Stimulated activated CD8-positive, alpha-beta memory T cell treated with anti-CD3 and anti-CD28 coated beads, Interleukin-12 subunit alpha, Interleukin-12 subunit beta, amount 100 ng/mL, for 24 hours (primary cell): ENCODE measurements around the gene VSTM5.
"Not testable (repeated sequence)": the region's sequence is repeated elsewhere in the genome, so short reads cannot be mapped to it uniquely, and the experiment has no call there.

Source experiments
- DNase-seq: peaks from one replicate; pipeline ENCODE4 v3.0.0-alpha.2; 2020; ENCODE audit errors: extremely low read depth

VSTM5 gene

GRCh38 chr11:93850594-93851018 is at the start of gene VSTM5:
Gene VSTM5, minus strand, starts transcription at chr11:93850618. Its CDS starts 116 bp downstream, at chr11:93850502.
- DNase-seq = no peak

- no peak for DNase-seq
Observed at GRCh38 chr11:93895106-93895862, 44.9 kb upstream of the VSTM5 start.

- DNase-seq = no peak
Observed at GRCh38 chr11:93890391-93891051, 40.1 kb upstream of the VSTM5 start.

GRCh38 chr11:93887111-93887510 is 36.7 kb upstream of the VSTM5 start:
- DNase-seq = no peak

- not testable (repeated sequence) for DNase-seq
Observed at GRCh38 chr11:93879114-93879513, 28.7 kb upstream of the VSTM5 start.

GRCh38 chr11:93875637-93876036 is 25.2 kb upstream of the VSTM5 start:
- DNase-seq = no peak

- DNase-seq = no peak
Observed at GRCh38 chr11:93871526-93871925, 21.1 kb upstream of the VSTM5 start.

GRCh38 chr11:93870616-93871015 is 20.2 kb upstream of the VSTM5 start:
- no peak for DNase-seq

- no peak for DNase-seq
Observed at GRCh38 chr11:93869830-93870229, 19.4 kb upstream of the VSTM5 start.

GRCh38 chr11:93868404-93868803 is 18.0 kb upstream of the VSTM5 start:
- DNase-seq = not testable (repeated sequence)

GRCh38 chr11:93861808-93862207 is 11.4 kb upstream of the VSTM5 start:
- no peak for DNase-seq

GRCh38 chr11:93858121-93858775 is 7.8 kb upstream of the VSTM5 start:
- DNase-seq = no peak

- DNase-seq = no peak
Observed at GRCh38 chr11:93857413-93858120, 7.1 kb upstream of the VSTM5 start.

- no peak for DNase-seq
Observed at GRCh38 chr11:93852242-93852641, 1.8 kb upstream of the VSTM5 start.

GRCh38 chr11:93849751-93850593 is 446 bp downstream of the VSTM5 start:
- no peak for DNase-seq

- DNase-seq = no peak
Observed at GRCh38 chr11:93849201-93849600, 1.2 kb downstream of the VSTM5 start.

- DNase-seq = no peak
Observed at GRCh38 chr11:93846411-93846810, 4.0 kb downstream of the VSTM5 start.

GRCh38 chr11:93845181-93846092 is 5.0 kb downstream of the VSTM5 start:
- no peak for DNase-seq

GRCh38 chr11:93844568-93844967 is 5.8 kb downstream of the VSTM5 start:
- no peak for DNase-seq

- DNase-seq = no peak
Observed at GRCh38 chr11:93843906-93844305, 6.5 kb downstream of the VSTM5 start.
